HCT116 (cell line): ENCODE data around the gene FAT2. TPM values are rescaled to one million over a fixed set of nuclear protein-coding genes. Genes with fewer than 3 reads are reported as not detected.

Experiments used
- ATAC-seq: fragments of 200-7000 bp; cut with Tn5 transposase; 2 replicates; pipeline ENCODE4 v1.9.1; 2020; ENCODE audit warnings: mild to moderate bottlenecking, moderate library complexity
- BruUV-seq: library from RNA; stranded (reverse); fragments of 400-500 nt; replicated peaks from 2 replicates; lab custom pipeline; 2021; lab: Mats Ljungman, UMichigan
- CTCF ChIA-PET: fragments of 300-600 bp; sonication (Branson Sonifier 250); formaldehyde crosslinking; loops from one replicate; lab custom pipeline; 2021; ENCODE audit warnings: antibody characterized with exemption; lab: Charles Lee
- POLR2A ChIA-PET: fragments of 300-600, 350-600 bp; sonication (Branson Sonifier 250); formaldehyde crosslinking; loops from one replicate; lab custom pipeline; 2021; ENCODE audit warnings: antibody characterized with exemption; lab: Charles Lee
- RAD21 ChIA-PET, 2 experiments: fragments of 300-600 bp; sonication (Branson Sonifier 250); formaldehyde crosslinking; loops; one replicate each; lab custom pipeline; 2023; ENCODE audit warnings: low total read pairs in 2 of 2; ENCODE audit not compliant: uncharacterized antibody in 2 of 2, unreplicated experiment in 2 of 2, low non-redundant PET in 1 of 2; lab: Charles Lee
- DNase-seq: peaks from one replicate; pipeline ENCODE4 v3.0.0-alpha.2; 2010; ENCODE audit warnings: low read depth, low spot score
- H2AFZ ChIP-seq: fragments of 200-600 bp; shearing (Covaris generic), sonication (generic); 2 replicates; pipeline ENCODE4 v1.6.1; 2017; ENCODE audit warnings: low read depth, mixed run types, mixed read lengths, antibody characterized with exemption, low read length; ENCODE audit not compliant: poor library complexity, severe bottlenecking
- H3K27ac ChIP-seq: 2 replicates; pipeline ENCODE4 v1.5.1; 2012; ENCODE audit warnings: low read depth, low read length
- H3K27me3 ChIP-seq: fragments of 200-600 bp; sonication (generic); 2 replicates; pipeline ENCODE4 v1.6.1; 2016; ENCODE audit warnings: mixed run types, low read length, mixed read lengths; ENCODE audit not compliant: insufficient read depth
- H3K36me3 ChIP-seq, 2 experiments: fragments of 200-500 bp in 1 of 2; fragments of 200-600 bp in 1 of 2; sonication (Bioruptor generic) in 1 of 2; sonication (generic) in 1 of 2; 2 replicates each; pipeline versions ENCODE4 v1.5.1 to v1.6.1; 2014 to 2016; ENCODE audit warnings: low read length in 2 of 2, inconsistent platforms in 1 of 2, mixed read lengths in 1 of 2, mixed run types in 1 of 2; ENCODE audit not compliant: insufficient read depth in 2 of 2, control insufficient read depth in 1 of 2
- H3K4me1 ChIP-seq, 2 experiments: fragments of 200-600 bp in 1 of 2; sonication (generic) in 1 of 2; 2 replicates each; pipeline versions ENCODE4 v1.5.1 to v1.6.1; 2012 to 2017; ENCODE audit warnings: low read length in 2 of 2, inconsistent platforms in 1 of 2, mild to moderate bottlenecking in 1 of 2, mixed read lengths in 1 of 2, mixed run types in 1 of 2, moderate library complexity in 1 of 2; ENCODE audit not compliant: insufficient read depth in 2 of 2, control insufficient read depth in 1 of 2
- H3K4me2 ChIP-seq: fragments of 200-600 bp; sonication (generic); 2 replicates; pipeline ENCODE4 v1.6.1; 2017; ENCODE audit warnings: mixed run types, low read length, mixed read lengths
- H3K4me3 ChIP-seq, 2 experiments: fragments of 200-600 bp in 1 of 2; sonication (generic) in 1 of 2; replicated peaks in 1 of 2; 2 replicates each; pipeline ENCODE4 v1.5.1; 2011 to 2016; ENCODE audit warnings: low read length in 2 of 2, control low read depth in 1 of 2, low read depth in 1 of 2, mild to moderate bottlenecking in 1 of 2, mixed read lengths in 1 of 2, mixed run types in 1 of 2
- H3K79me2 ChIP-seq: fragments of 200-600 bp; sonication (generic); 2 replicates; pipeline ENCODE4 v1.6.1; 2017; ENCODE audit warnings: mild to moderate bottlenecking, mixed run types, low read length, moderate library complexity, mixed read lengths; ENCODE audit not compliant: insufficient read depth
- H3K9ac ChIP-seq: fragments of 200-600 bp; sonication (generic); 2 replicates; pipeline ENCODE4 v1.6.1; 2016; ENCODE audit warnings: low read length, mixed read lengths
- H3K9me2 ChIP-seq: fragments of 200-600 bp; sonication (generic), shearing (Covaris generic); 2 replicates; pipeline ENCODE4 v1.6.1; 2017; ENCODE audit warnings: mixed run types, mild to moderate bottlenecking, moderate library complexity; ENCODE audit not compliant: insufficient read depth
- H3K9me3 ChIP-seq, 2 experiments: fragments of 200-500 bp in 1 of 2; fragments of 200-600 bp in 1 of 2; sonication (Bioruptor generic) in 1 of 2; sonication (generic) in 1 of 2; 2 replicates each; pipeline ENCODE4 v1.6.1; 2014 to 2017; ENCODE audit warnings: low read length in 2 of 2, mixed read lengths in 2 of 2, inconsistent platforms in 1 of 2, low read depth in 1 of 2, mild to moderate bottlenecking in 1 of 2, mixed run types in 1 of 2, moderate library complexity in 1 of 2; ENCODE audit not compliant: control insufficient read depth in 1 of 2, insufficient read depth in 1 of 2
- H4K20me1 ChIP-seq: fragments of 200-600 bp; sonication (generic), shearing (Covaris generic); 2 replicates; pipeline ENCODE4 v1.6.1; 2017; ENCODE audit warnings: mixed run types, mild to moderate bottlenecking, moderate library complexity; ENCODE audit not compliant: insufficient read depth
- CBX3 ChIP-seq: IDR thresholded peaks from 2 replicates; pipeline ENCODE4 v1.6.1; 2012; ENCODE audit warnings: low read depth
- CEBPB ChIP-seq: IDR thresholded peaks from 2 replicates; pipeline ENCODE4 v1.6.1; 2012; ENCODE audit warnings: low read depth
- CTCF ChIP-seq, 3 experiments: fragments of 200-600 bp in 1 of 3; sonication (generic) in 1 of 3; IDR thresholded peaks in 2 of 3; conservative IDR thresholded peaks in 1 of 3; 2 replicates each; pipeline ENCODE4 v1.5.1; 2012 to 2017; ENCODE audit warnings: low read depth in 2 of 3, low read length in 2 of 3, antibody characterized with exemption in 1 of 3, borderline replicate concordance in 1 of 3, control low read depth in 1 of 3, mild to moderate bottlenecking in 1 of 3, mixed read lengths in 1 of 3, mixed run types in 1 of 3, moderate library complexity in 1 of 3; ENCODE audit not compliant: insufficient read depth in 1 of 3
- ELF1 ChIP-seq: IDR thresholded peaks from 2 replicates; pipeline ENCODE4 v1.6.1; 2012; ENCODE audit warnings: low read depth, borderline replicate concordance
- JUND ChIP-seq: IDR thresholded peaks from 2 replicates; pipeline ENCODE4 v1.6.1; 2012
- POLR2AphosphoS5 ChIP-seq: IDR thresholded peaks from 2 replicates; pipeline ENCODE4 v1.6.1; 2011; ENCODE audit warnings: mild to moderate bottlenecking, low read depth, low read length, moderate library complexity
- REST ChIP-seq: IDR thresholded peaks from 2 replicates; pipeline ENCODE4 v1.6.1; 2012; ENCODE audit warnings: low read depth
- SIN3A ChIP-seq: IDR thresholded peaks from 2 replicates; pipeline ENCODE4 v1.6.1; 2012; ENCODE audit warnings: low read depth
- YY1 ChIP-seq: IDR thresholded peaks from 2 replicates; pipeline ENCODE4 v1.6.1; 2011; ENCODE audit warnings: low read length, low read depth, moderate library complexity, mild to moderate bottlenecking; ENCODE audit not compliant: insufficient replicate concordance; ENCODE audit errors: extremely low read depth
- intact Hi-C: fragments of 100-400 bp; cut with micrococcal nuclease; formaldehyde crosslinking; loops from 2 replicates; pipeline ENCODE4 v1.10.0; 2022
- total RNA-seq: library from RNA; stranded (reverse); gene quantifications from one replicate; pipeline ENCODE4 v1.2.1, GENCODE V29; 2021; ENCODE audit not compliant: unreplicated experiment
- TF ChIP-seq, protein P1 (sequence below): IDR thresholded peaks from 2 replicates; pipeline ENCODE4 v1.6.1; 2012

Gene FAT2
- total RNA-seq, 1 experiment from 2014 or later, result 0.05 TPM

DNA sequence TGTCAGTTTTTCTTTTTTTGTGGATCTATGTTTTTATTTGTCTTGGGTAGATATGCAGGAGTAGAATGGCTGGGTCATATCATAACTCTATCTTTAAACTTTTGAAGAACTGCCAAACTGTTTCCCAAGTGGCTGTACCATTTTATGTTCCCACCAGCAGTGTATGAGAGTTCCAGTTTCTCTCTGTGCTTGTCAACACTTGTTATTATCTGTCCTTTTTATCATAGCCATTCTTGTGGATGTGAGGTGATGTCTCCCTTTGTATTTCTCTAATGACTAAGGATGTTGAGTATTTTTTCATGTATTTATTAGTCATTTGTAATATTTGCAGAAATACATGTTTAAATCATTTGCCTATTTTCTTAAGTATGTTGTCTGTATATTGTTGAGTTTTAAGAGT is 17.4 kb upstream of the FAT2 start:
- Histone ChIP-seq H3K9ac (no peak overlapping the region), H3K9me2 (no peaks in the 10 kb centered on the region), H3K4me2 (no peak overlapping the region), H2AFZ (no peak overlapping the region), H3K36me3 (no peaks in the 10 kb centered on the region), H3K4me3 (no peak overlapping the region), H4K20me1 (no peaks in the 10 kb centered on the region), H3K4me1 (peaks cover 0 to 11% of the 10 kb centered on the region in 2 experiments; a peak in 3 of 4 replicates), H3K79me2 (no peaks in the 10 kb centered on the region), H3K27me3 (peaks cover 28% of the 10 kb centered on the region), H3K27ac (no peak overlapping the region), H3K9me3 (no peaks in the 10 kb centered on the region)
- ChIA-PET POLR2A (no interaction called here), CTCF (no interaction called here), RAD21 (no interaction called here)
- intact Hi-C loops, result no loop called here
- no peak for TF ChIP-seq SIN3A
- TF ChIP-seq CBX3, result no peak
- TF ChIP-seq, protein P1, sequence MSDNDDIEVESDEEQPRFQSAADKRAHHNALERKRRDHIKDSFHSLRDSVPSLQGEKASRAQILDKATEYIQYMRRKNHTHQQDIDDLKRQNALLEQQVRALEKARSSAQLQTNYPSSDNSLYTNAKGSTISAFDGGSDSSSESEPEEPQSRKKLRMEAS, result no peak
- no peak for TF ChIP-seq ELF1
- no peak for TF ChIP-seq JUND
- no peak for TF ChIP-seq YY1
- no peak for TF ChIP-seq CTCF (IDR thresholded peaks at IDR 0.05 in 2 of 3, conservative IDR thresholded peaks at IDR 0.05 in 1 of 3; ENCODE audit: borderline replicate concordance in 1 of 3, insufficient read depth in 1 of 3, low read depth in 2 of 3, low read length in 2 of 3)
- TF ChIP-seq POLR2AphosphoS5, result no peak
- TF ChIP-seq CEBPB, result no peak
- TF ChIP-seq REST, result no peak
- no peak for DNase-seq
- ATAC-seq, result no peak
- no TSS peak for BruUV-seq
